HepG2 (cell line): ENCODE measurements around the gene STX10. TPM values are rescaled to one million over a fixed set of nuclear protein-coding genes. Genes with fewer than 3 reads are reported as not detected.

Experiments used
- ATF7-NPFF ChIP-seq: sonication (generic); formaldehyde crosslinking; IDR thresholded peaks from 2 replicates; pipeline ENCODE4 v1.8.1; 2023; ENCODE audit warnings: mild to moderate bottlenecking, low read depth, missing genetic modification reagents, moderate library complexity
- ISL2 ChIP-seq: sonication (generic); formaldehyde crosslinking; IDR thresholded peaks from 2 replicates; pipeline ENCODE4 v1.5.0; 2020; ENCODE audit warnings: missing genetic modification reagents
- KDM6A ChIP-seq: IDR thresholded peaks from 2 replicates; pipeline ENCODE4 v1.6.1; 2016; ENCODE audit warnings: low read depth
- KLF12 ChIP-seq: sonication (generic); formaldehyde crosslinking; IDR thresholded peaks from 2 replicates; pipeline ENCODE4 v1.4.0; 2020; ENCODE audit warnings: missing genetic modification reagents, borderline replicate concordance
- MNT ChIP-seq: fragments of 450-650 bp; IDR thresholded peaks from 2 replicates; pipeline ENCODE4 v1.6.1; 2016
- MYC ChIP-seq: sonication (generic); formaldehyde crosslinking; IDR thresholded peaks from 2 replicates; pipeline ENCODE4 v1.9.0; 2021; ENCODE audit warnings: missing genetic modification reagents, borderline replicate concordance
- PATZ1 ChIP-seq: sonication (generic); formaldehyde crosslinking; IDR thresholded peaks from 2 replicates; pipeline ENCODE4 v1.4.0; 2020; ENCODE audit warnings: missing genetic modification reagents
- POLR2A ChIP-seq, 2 experiments: IDR thresholded peaks; 2 replicates each; pipeline ENCODE4 v1.6.1; 2011; ENCODE audit warnings: low read depth in 2 of 2, low read length in 2 of 2, mild to moderate bottlenecking in 1 of 2, moderate library complexity in 1 of 2; ENCODE audit not compliant: insufficient read depth in 1 of 2
- RCOR2 ChIP-seq: IDR thresholded peaks from 2 replicates; pipeline ENCODE4 v1.6.1; 2016; ENCODE audit warnings: missing biosample characterization, missing genetic modification reagents
- SIN3B ChIP-seq: fragments of 150-350 bp; IDR thresholded peaks from 2 replicates; pipeline ENCODE4 v1.6.1; 2014; ENCODE audit warnings: low read length
- SSRP1 ChIP-seq: IDR thresholded peaks from 2 replicates; pipeline ENCODE4 v1.6.1; 2016; ENCODE audit warnings: control low read depth
- TBX3 ChIP-seq: fragments of 450-650 bp; IDR thresholded peaks from 2 replicates; pipeline ENCODE4 v1.6.1; 2017; ENCODE audit warnings: antibody characterized with exemption, mild to moderate bottlenecking, inconsistent platforms, borderline replicate concordance
- TMF1 ChIP-seq: sonication (generic); formaldehyde crosslinking; IDR thresholded peaks from 2 replicates; pipeline ENCODE4 v1.8.1; 2022; ENCODE audit warnings: low read depth, missing genetic modification reagents
- TRIM24 ChIP-seq: sonication (generic); formaldehyde crosslinking; IDR thresholded peaks from 2 replicates; pipeline ENCODE4 v1.8.0; 2022; ENCODE audit warnings: mild to moderate bottlenecking, missing genetic modification reagents
- ZC3H13 ChIP-seq: sonication (generic); formaldehyde crosslinking; IDR thresholded peaks from 2 replicates; pipeline ENCODE4 v1.8.1; 2023; ENCODE audit warnings: mild to moderate bottlenecking, missing genetic modification reagents, moderate library complexity
- ZFP62 ChIP-seq: sonication (generic); formaldehyde crosslinking; IDR thresholded peaks from 2 replicates; pipeline ENCODE4 v1.4.0; 2020; ENCODE audit warnings: missing genetic modification reagents
- ZNF225 ChIP-seq: sonication (generic); formaldehyde crosslinking; IDR thresholded peaks from 2 replicates; pipeline ENCODE4 v1.4.0; 2020; ENCODE audit warnings: mild to moderate bottlenecking, missing genetic modification reagents
- ZNF24 ChIP-seq: fragments of 450-650 bp; IDR thresholded peaks from 2 replicates; pipeline ENCODE4 v1.6.1; 2017; ENCODE audit warnings: antibody characterized with exemption, mild to moderate bottlenecking
- ZNF430 ChIP-seq: sonication (generic); formaldehyde crosslinking; IDR thresholded peaks from 2 replicates; pipeline ENCODE4 v1.9.0; 2021; ENCODE audit warnings: mild to moderate bottlenecking, missing genetic modification reagents
- ZNF501 ChIP-seq: sonication (generic); formaldehyde crosslinking; IDR thresholded peaks from 2 replicates; pipeline ENCODE4 v1.5.1; 2020; ENCODE audit warnings: mild to moderate bottlenecking, moderate library complexity, missing genetic modification reagents
- polyA plus RNA-seq, 8 experiments: library from polyadenylated mRNA; depleted of rRNA in 3 of 8; stranded (reverse) in 7 of 8; unstranded in 1 of 8; fragments of >200 nt; fragmentation: Illumina TruSeq in 4 of 8; extraction: Trizol in 4 of 8; gene quantifications; 2 replicates each; pipeline versions ENCODE4 v1.2.1 to v1.2.3, GENCODE V29; 2011 to 2016; ENCODE audit warnings: low read depth in 4 of 8, missing spikeins in 1 of 8, mixed read lengths in 1 of 8; ENCODE audit not compliant: insufficient read depth in 1 of 8
- total RNA-seq, 5 experiments: library from RNA; depleted of rRNA; stranded (reverse); fragments of >200 nt; fragmentation: Illumina TruSeq; extraction: Trizol; gene quantifications; 2 replicates each; pipeline ENCODE4 v1.2.3, GENCODE V29; 2016; ENCODE audit warnings: low read depth in 1 of 5
- TF ChIP-seq, protein P1 (sequence below): sonication (generic); formaldehyde crosslinking; IDR thresholded peaks from 2 replicates; pipeline ENCODE4 v1.8.1; 2023; ENCODE audit warnings: mild to moderate bottlenecking, missing genetic modification reagents
- TF ChIP-seq, protein P2 (sequence below): IDR thresholded peaks from 2 replicates; pipeline ENCODE4 v1.6.1; 2016
- TF ChIP-seq, protein P3 (sequence below): IDR thresholded peaks from 2 replicates; pipeline ENCODE4 v1.6.1; 2016; ENCODE audit warnings: low read depth, control low read depth

STX10 gene
- total and polyA plus RNA-seq, 2 of the 13 experiments (the other 11 are each of a cell fraction or from before 2014, with no cell fraction given): 47.9 to 66.4 TPM

GRCh38 chr19:13154911-13155471 is 4.8 kb upstream of the STX10 start (continued):
- TF ChIP-seq MNT (0 out of 2 replicates have a peak, but pooled peaks have one; percentile 2), RCOR2 (CRISPR knock-in tag) (peak; percentile 73; the same call in 1 of the 2 replicates), TMF1 (CRISPR knock-in tag) (no peak), SIN3B (no peak), TRIM24 (CRISPR knock-in tag) (no peak), POLR2A (IDR thresholded peaks at IDR 0.05; ENCODE audit: insufficient read depth in 1 of 2, low read depth in 2 of 2, low read length in 2 of 2) (peak; percentile 6 to 69; a peak in 2 of 4 replicates), ATF7-NPFF (CRISPR knock-in tag) (no peak), ZNF225 (CRISPR knock-in tag) (no peak), ZNF24 (peak; percentile 51; the same call in 1 of the 2 replicates), ZFP62 (CRISPR knock-in tag) (no peak), SSRP1 (CRISPR knock-in tag) (0 out of 2 replicates have a peak, but pooled peaks have one; percentile 19), TBX3 (0 out of 2 replicates have a peak, but pooled peaks have one; percentile 7), KLF12 (no peak; the same call in 1 of the 2 replicates), PATZ1 (CRISPR knock-in tag) (peak; percentile 38; the same call in 1 of the 2 replicates), ZNF501 (CRISPR knock-in tag) (no peak), ISL2 (CRISPR knock-in tag) (0 out of 2 replicates have a peak, but pooled peaks have one; percentile 13), MYC (CRISPR knock-in tag) (peak; percentile 64; the same call in 1 of the 2 replicates), ZNF430 (CRISPR knock-in tag) (0 out of 2 replicates have a peak, but pooled peaks have one; percentile 1), KDM6A (CRISPR knock-in tag) (0 out of 2 replicates have a peak, but pooled peaks have one; percentile 20), ZC3H13 (peak; percentile 93; the same call in 1 of the 2 replicates)
- TF ChIP-seq, protein P1, sequence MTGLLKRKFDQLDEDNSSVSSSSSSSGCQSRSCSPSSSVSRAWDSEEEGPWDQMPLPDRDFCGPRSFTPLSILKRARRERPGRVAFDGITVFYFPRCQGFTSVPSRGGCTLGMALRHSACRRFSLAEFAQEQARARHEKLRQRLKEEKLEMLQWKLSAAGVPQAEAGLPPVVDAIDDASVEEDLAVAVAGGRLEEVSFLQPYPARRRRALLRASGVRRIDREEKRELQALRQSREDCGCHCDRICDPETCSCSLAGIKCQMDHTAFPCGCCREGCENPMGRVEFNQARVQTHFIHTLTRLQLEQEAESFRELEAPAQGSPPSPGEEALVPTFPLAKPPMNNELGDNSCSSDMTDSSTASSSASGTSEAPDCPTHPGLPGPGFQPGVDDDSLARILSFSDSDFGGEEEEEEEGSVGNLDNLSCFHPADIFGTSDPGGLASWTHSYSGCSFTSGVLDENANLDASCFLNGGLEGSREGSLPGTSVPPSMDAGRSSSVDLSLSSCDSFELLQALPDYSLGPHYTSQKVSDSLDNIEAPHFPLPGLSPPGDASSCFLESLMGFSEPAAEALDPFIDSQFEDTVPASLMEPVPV: peak; percentile 9; the same call in 1 of the 2 replicates
- TF ChIP-seq, protein P2, sequence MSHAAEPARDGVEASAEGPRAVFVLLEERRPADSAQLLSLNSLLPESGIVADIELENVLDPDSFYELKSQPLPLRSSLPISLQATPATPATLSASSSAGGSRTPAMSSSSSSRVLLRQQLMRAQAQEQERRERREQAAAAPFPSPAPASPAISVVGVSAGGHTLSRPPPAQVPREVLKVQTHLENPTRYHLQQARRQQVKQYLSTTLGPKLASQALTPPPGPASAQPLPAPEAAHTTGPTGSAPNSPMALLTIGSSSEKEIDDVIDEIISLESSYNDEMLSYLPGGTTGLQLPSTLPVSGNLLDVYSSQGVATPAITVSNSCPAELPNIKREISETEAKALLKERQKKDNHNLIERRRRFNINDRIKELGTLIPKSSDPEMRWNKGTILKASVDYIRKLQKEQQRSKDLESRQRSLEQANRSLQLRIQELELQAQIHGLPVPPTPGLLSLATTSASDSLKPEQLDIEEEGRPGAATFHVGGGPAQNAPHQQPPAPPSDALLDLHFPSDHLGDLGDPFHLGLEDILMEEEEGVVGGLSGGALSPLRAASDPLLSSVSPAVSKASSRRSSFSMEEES: no peak
- TF ChIP-seq, protein P3, sequence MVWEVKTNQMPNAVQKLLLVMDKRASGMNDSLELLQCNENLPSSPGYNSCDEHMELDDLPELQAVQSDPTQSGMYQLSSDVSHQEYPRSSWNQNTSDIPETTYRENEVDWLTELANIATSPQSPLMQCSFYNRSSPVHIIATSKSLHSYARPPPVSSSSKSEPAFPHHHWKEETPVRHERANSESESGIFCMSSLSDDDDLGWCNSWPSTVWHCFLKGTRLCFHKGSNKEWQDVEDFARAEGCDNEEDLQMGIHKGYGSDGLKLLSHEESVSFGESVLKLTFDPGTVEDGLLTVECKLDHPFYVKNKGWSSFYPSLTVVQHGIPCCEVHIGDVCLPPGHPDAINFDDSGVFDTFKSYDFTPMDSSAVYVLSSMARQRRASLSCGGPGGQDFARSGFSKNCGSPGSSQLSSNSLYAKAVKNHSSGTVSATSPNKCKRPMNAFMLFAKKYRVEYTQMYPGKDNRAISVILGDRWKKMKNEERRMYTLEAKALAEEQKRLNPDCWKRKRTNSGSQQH: no peak; the same call in 1 of the 2 replicates
